GM12864 (cell line): ENCODE measurements around the gene PRR13.
"Not testable (repeated sequence)": the region's sequence is repeated elsewhere in the genome, so short reads cannot be mapped to it uniquely, and the experiment has no call there.

ENCODE experiments used
- DNase-seq: peaks from one replicate; pipeline ENCODE4 v3.0.0-alpha.2; 2011; ENCODE audit warnings: low read depth
- H3K4me3 ChIP-seq: 2 replicates; pipeline ENCODE4 v1.5.1; 2011; ENCODE audit warnings: mild to moderate bottlenecking, low read depth, low read length, control low read depth
- CTCF ChIP-seq: IDR thresholded peaks from 2 replicates; pipeline ENCODE4 v1.5.1; 2011; ENCODE audit warnings: low read depth, mild to moderate bottlenecking, moderate library complexity, low read length, control low read depth, inconsistent platforms; ENCODE audit errors: missing control alignments

PRR13 gene

GRCh38 chr12:53476769-53477209 is 35.3 kb downstream of the PRR13 start:
- DNase-seq = no peak
- no peak overlapping the region for H3K4me3 ChIP-seq
- peak; percentile 27 for TF ChIP-seq CTCF

- DNase-seq = no peak
- no peak overlapping the region for H3K4me3 ChIP-seq
- no peak for TF ChIP-seq CTCF
Observed at GRCh38 chr12:53478865-53479264, 37.3 kb downstream of the PRR13 start.

- DNase-seq = no peak
- TF ChIP-seq CTCF = no peak
- H3K4me3 ChIP-seq = no peak overlapping the region
Observed at GRCh38 chr12:53479331-53479730, 37.8 kb downstream of the PRR13 start.

- DNase-seq = no peak
- TF ChIP-seq CTCF = no peak
- no peak overlapping the region for H3K4me3 ChIP-seq
Observed at GRCh38 chr12:53480491-53481442, 39.2 kb downstream of the PRR13 start.

GRCh38 chr12:53481458-53481857 is 39.9 kb downstream of the PRR13 start:
- not testable (repeated sequence) for H3K4me3 ChIP-seq, DNase-seq

GRCh38 chr12:53481939-53482586 is 40.5 kb downstream of the PRR13 start:
- H3K4me3 ChIP-seq = no peak overlapping the region
- no peak for DNase-seq
- peak; percentile 45 for TF ChIP-seq CTCF

- no peak overlapping the region for H3K4me3 ChIP-seq
- no peak for TF ChIP-seq CTCF
- no peak for DNase-seq
Observed at GRCh38 chr12:53482626-53483168, 41.2 kb downstream of the PRR13 start.
